ENCODE results near the gene MAGEC3. TPM values are rescaled to one million over a fixed set of nuclear protein-coding genes. Genes with fewer than 3 reads are reported as not detected.

The MAGEC3 gene
- total RNA-seq, 1 experiment from 2014 or later: not detected

DNA sequence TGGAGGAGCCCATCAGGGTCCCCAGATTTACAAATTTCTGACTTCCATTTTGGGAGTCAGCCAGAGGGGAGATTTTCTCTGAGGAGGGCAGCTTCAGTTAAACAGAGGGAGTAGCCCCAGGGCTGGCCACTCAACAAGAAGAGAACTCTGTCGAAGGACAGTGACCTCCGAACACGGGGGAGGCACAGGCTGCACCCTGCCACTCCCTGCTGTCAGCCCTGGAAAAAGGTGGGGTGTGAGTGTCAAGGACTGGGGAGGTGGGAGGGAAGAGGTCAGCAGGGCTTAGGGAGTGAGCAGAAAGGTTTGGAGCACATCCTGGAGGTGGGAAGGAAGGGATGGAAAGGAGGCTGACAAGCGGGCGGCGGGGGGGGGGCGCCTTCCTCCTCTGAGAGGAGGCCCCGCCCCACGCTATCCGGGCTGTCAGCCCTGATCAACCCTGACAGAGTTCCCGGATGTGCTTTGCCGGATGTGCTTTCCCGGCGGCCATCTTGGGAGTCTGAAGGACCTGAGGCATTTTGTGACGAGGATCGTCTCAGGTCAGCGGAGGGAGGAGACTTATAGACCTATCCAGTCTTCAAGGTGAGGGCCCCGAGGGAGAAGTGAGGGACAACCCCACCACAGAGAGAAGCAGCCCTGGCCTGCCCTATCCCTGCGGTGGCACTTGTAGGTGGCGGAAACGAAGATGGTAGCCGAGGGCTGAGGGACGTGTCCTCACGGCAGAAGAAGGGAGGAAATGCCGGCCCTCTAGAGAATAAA is 65.5 kb downstream of the MAGEC3 start, which contains the start of gene MAGEC1:
TSS of gene MAGEC1 (plus strand) at position 495 of the 756 bp plus-strand sequence. CDS start 1,179 bp downstream, outside the sequence.
- H3K79me1 ChIP-seq (ENCODE audit: insufficient read depth, low read depth, low read length, poor library complexity, severe bottlenecking): no peaks in the 10 kb centered on the region
- no peak within 1 kb of the TSS for H3K27ac ChIP-seq (ENCODE audit: insufficient read length, low read depth, low read length)
- H3K27me3 ChIP-seq (ENCODE audit: insufficient read depth, low read length): no peaks in the 10 kb centered on the region
- H4K91ac ChIP-seq (ENCODE audit: insufficient read length, low read depth, low read length): no peak within 1 kb of the TSS
- H2AK5ac ChIP-seq (ENCODE audit: insufficient read length, low read length): no peak within 1 kb of the TSS
- no peaks in the 10 kb centered on the region for H4K20me1 ChIP-seq (ENCODE audit: control insufficient read depth, insufficient read depth, insufficient read length)
- no peaks in the 10 kb centered on the region for H3K79me2 ChIP-seq (ENCODE audit: insufficient read depth, low read length)
- H3K4me1 ChIP-seq (ENCODE audit: insufficient read depth, low read length): no peaks in the 10 kb centered on the region
- peaks cover 6% of the 10 kb centered on the region for H3K27me3 Mint-ChIP-seq (ENCODE audit: low read depth)
- no peak within 1 kb of the TSS for H4K8ac ChIP-seq (replicated peaks; ENCODE audit: insufficient read length, low read depth, low read length)
- H3K4me3 Mint-ChIP-seq: no peak within 1 kb of the TSS; a peak in 1 of 5 replicates
- H4K5ac ChIP-seq (ENCODE audit: insufficient read length, low read depth, low read length): no peak within 1 kb of the TSS
- no peak within 1 kb of the TSS for H3K4ac ChIP-seq (ENCODE audit: low read depth, low read length)
- H2BK5ac ChIP-seq (ENCODE audit: insufficient read length, low read length): no peak within 1 kb of the TSS
- no peak within 1 kb of the TSS for H3K18ac ChIP-seq (ENCODE audit: insufficient read length, low read depth, low read length)
- DNase-seq: no peak
- peaks cover 24 to 27% (median 25%) of the 10 kb centered on the region in 3 experiments for H3K36me3 Mint-ChIP-seq (ENCODE audit: insufficient read depth in 1 of 3, low read depth in 3 of 3)
- no peak within 1 kb of the TSS for H3K27ac Mint-ChIP-seq
- H3K56ac ChIP-seq (ENCODE audit: insufficient read length, low read depth, low read length): no peak within 1 kb of the TSS
- no peaks in the 10 kb centered on the region for H3K23me2 ChIP-seq (ENCODE audit: insufficient read length, low read depth, low read length, poor library complexity, severe bottlenecking)
- no peak within 1 kb of the TSS for H2BK12ac ChIP-seq (ENCODE audit: insufficient read length, low read depth, low read length)
- H2BK20ac ChIP-seq (ENCODE audit: low read depth, low read length, poor library complexity, severe bottlenecking): no peak within 1 kb of the TSS
- TF ChIP-seq, protein P1, sequence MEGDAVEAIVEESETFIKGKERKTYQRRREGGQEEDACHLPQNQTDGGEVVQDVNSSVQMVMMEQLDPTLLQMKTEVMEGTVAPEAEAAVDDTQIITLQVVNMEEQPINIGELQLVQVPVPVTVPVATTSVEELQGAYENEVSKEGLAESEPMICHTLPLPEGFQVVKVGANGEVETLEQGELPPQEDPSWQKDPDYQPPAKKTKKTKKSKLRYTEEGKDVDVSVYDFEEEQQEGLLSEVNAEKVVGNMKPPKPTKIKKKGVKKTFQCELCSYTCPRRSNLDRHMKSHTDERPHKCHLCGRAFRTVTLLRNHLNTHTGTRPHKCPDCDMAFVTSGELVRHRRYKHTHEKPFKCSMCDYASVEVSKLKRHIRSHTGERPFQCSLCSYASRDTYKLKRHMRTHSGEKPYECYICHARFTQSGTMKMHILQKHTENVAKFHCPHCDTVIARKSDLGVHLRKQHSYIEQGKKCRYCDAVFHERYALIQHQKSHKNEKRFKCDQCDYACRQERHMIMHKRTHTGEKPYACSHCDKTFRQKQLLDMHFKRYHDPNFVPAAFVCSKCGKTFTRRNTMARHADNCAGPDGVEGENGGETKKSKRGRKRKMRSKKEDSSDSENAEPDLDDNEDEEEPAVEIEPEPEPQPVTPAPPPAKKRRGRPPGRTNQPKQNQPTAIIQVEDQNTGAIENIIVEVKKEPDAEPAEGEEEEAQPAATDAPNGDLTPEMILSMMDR (conservative IDR thresholded peaks at IDR 0.05): no peak
- H3K4me1 Mint-ChIP-seq: no peaks in the 10 kb centered on the region
- no peak within 1 kb of the TSS for H3T11ph ChIP-seq (ENCODE audit: low read length)
- no peak within 1 kb of the TSS for H2BK15ac ChIP-seq (ENCODE audit: low read depth, low read length)
- H3K9me3 ChIP-seq (ENCODE audit: control insufficient read depth, low read depth, low read length): peaks cover 31% of the 10 kb centered on the region
- no peak within 1 kb of the TSS for H3K4me2 ChIP-seq (ENCODE audit: insufficient read depth, insufficient read length, low read length)
- H2BK120ac ChIP-seq (ENCODE audit: low read depth, low read length, poor library complexity, severe bottlenecking): no peak within 1 kb of the TSS
- H3K23ac ChIP-seq (ENCODE audit: insufficient read length, low read depth, low read length): no peak within 1 kb of the TSS
- no CpG with 5 or more reads among the region's 25 CpGs for WGBS (ENCODE audit: extremely low coverage, insufficient read length, low lambda C conversion rate)
- H3K9me3 Mint-ChIP-seq: peaks cover 83 to 91% of the 10 kb centered on the region in 2 experiments
- no peak within 1 kb of the TSS for H2AFZ ChIP-seq (ENCODE audit: low read length)
- H3K9ac ChIP-seq (ENCODE audit: extremely low read depth, insufficient read length, low read length): no peak within 1 kb of the TSS
- H3K14ac ChIP-seq (ENCODE audit: insufficient read depth, low read length): no peak within 1 kb of the TSS

Data from H9 (cell line).